CD4-positive, alpha-beta T cell treated with Interleukin-17A for 4 hours (primary cell): ENCODE measurements around the gene TRAF4.
"Not testable (repeated sequence)": the region's sequence is repeated elsewhere in the genome, so short reads cannot be mapped to it uniquely, and the experiment has no call there.

Experiments used
- DNase-seq: peaks from one replicate; pipeline ENCODE4 v3.0.0-alpha.2; 2020; ENCODE audit warnings: mixed read lengths

The TRAF4 gene

GRCh38 chr17:28715217-28715616 is 28.6 kb upstream of the TRAF4 start:
- no peak for DNase-seq

DNA sequence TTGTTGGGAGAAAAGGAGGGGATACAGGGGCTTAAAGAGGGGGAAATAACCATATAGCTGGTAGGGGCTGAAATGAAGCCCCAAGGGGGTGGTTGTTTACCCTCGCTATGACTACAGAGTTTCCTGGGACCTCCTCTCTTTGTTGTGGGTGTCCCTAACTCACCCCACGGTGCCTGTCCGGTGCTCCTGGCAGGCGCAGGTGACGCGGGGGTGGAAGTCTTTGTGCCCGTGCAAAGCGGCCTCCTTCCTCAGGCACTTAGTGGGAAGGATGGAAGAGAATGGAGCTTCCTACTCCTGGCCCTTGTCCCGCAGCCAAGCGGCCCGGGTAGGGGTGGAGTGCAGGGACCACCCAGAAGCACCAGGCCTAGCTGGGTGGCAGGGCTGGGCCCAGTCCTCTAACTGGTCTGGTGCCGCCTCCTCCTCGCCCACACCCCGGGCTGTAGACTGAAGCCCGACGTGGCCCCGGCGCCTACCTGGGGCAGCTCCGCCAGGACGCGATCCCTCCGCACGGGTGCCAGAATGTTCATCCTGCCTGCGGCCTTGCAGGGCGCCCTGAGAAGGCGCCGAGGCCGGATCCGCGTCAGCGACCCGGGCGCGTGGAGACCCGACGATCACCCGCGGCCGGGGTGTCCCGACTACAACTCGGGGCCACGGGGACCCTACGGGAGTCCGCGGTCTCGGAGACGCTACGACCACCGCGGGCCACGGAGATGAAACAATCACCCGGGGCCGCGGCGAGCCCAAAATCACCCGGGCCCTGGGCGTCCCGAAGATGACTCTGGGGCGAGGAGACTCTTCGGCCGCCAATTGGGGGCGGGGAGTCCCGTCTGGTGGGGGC is 26.9 kb upstream of the TRAF4 start:
- no peak for DNase-seq

DNA sequence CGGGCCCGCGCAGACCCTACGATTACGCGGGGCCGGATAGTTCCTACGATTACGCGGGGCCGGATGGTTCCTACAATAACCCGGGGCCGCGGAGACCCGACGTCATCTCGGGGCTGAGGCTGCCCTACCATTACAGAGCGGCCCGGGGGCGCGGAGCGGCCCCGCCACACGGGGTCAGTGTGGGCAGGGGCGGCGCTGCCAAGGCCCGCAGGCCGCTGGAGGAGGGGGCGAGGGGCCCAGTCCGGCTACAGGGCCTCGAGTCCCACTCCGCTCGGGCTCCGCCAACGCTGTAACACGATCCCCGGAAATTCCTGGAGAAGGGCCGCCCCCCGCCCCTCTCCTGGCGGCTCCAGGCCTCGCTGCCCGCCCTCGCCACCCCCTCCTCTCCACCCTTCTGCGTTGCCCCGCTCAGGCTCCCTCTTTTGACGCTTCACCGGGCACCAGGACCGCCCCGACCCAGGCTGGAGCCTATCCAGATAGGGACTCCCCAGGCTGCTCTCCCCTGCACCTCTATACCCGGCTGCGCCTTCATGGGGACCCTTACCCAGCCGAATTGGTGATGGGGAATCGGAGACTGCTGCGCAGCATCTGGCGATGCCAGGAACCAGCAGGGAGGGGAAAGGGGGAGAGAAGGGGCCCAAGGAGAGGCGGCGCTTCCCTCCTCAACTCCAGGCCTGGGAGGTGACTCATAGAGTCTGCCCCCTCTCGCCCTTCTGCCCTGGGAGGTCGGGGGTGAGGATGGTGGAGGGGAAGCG is 26.1 kb upstream of the TRAF4 start, which contains the start of gene RAB34:
Gene RAB34 (minus strand): TSS at position 291 of the 755 bp plus-strand sequence. CDS start 602 bp downstream, outside the sequence.
- DNase-seq = peak; percentile 23

GRCh38 chr17:28718333-28719020 is 25.3 kb upstream of the TRAF4 start:
- no peak for DNase-seq

DNA sequence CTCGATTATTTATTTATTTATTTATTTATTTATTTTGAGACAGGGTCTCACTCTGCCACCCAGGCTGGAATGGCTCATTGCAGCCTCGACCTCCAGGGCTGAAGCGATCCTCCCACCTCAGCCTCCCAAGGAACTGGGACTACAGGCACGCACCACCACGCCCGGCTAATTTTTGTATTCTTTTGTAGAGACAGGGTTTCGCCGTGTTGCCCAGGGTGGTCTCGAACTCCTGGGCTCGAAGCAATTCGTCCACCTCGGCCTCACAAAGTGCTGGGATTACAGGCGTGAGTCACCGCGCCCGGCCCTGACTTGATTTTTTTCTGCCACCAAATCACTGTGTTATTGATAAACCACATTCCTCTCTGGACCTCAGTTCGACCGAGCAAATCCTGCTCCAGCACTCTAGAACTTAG is 24.8 kb upstream of the TRAF4 start:
- no peak for DNase-seq

DNA sequence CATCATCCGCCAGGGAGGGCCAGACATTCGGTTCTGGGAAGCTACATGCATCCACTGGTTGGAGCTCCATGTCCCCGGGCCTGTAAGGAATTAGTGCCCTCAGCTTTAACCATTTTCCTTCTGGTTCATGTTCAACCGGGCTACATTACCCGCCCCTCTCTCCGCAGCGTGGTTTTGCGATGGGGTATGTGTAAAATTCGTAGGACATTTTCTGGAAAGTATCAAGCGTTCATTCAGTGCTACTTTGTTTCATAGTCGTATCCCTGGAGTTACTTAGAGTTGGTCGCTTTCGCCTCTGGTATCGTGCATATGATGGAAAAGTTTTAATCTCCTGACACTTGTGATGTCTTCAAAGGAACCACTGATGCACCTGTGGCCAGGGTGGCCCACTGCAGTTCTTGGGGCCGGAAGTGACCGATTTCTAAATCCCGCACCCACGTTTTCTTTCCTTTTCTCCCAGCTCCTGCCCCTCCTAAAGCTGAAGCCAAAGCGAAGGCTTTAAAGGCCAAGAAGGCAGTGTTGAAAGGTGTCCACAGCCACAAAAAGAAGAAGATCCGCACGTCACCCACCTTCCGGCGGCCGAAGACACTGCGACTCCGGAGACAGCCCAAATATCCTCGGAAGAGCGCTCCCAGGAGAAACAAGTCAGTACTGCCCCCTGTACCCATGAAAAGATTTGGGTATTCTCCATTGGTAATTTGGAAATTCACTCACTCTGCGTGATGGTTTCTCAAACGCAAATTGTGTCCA is 23.4 kb upstream of the TRAF4 start:
- no peak for DNase-seq

DNA sequence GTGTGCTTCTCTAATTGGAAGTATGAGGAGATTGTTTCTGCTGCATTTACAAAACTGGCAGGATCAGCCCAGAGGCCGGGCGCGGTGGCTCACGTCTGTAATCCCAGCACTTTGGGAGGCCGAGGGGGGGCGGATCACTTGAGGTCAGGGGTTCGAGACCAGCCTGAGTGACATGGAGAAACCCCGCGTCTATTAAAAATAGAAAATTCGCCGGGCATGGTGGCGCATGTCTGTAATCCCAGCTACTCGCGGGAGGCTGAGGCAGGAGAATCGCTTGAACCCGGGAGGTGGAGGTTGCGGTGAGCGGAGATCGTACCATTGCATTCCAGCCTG is 22.8 kb upstream of the TRAF4 start:
- DNase-seq = not testable (repeated sequence)

GRCh38 chr17:28722417-28723158 is 21.2 kb upstream of the TRAF4 start:
- no peak for DNase-seq

DNA sequence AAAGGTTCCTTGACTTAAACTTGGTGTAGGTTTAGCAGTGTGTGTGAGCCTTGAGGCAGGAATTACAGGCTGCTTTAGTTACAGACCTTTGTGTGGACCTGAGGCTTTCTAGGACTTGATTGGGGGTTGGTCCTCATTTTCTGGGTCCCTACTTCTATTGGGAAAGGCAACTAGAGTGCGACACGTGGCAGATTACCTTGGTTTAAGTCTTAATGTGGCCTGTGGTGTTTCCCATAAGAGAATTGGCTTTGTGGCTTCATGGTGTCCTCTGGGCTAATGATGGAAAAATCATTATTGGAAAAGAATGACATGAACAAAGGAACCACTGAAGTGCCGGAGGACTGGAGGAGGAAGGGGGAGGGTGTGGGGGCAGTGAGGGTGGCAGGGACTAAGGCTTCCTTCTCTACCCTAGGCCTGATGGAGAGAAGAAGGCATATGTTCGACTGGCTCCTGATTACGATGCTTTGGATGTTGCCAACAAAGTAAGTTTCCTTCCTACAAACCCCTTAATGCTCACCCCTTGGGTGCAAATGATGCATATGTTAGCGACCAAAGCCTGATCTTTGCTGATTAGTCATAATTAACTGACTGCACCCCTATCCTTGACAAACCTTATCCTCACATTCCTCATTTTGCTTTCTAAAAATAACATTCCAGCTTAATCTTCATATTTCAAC is 20.5 kb upstream of the TRAF4 start:
- DNase-seq = no peak

DNA sequence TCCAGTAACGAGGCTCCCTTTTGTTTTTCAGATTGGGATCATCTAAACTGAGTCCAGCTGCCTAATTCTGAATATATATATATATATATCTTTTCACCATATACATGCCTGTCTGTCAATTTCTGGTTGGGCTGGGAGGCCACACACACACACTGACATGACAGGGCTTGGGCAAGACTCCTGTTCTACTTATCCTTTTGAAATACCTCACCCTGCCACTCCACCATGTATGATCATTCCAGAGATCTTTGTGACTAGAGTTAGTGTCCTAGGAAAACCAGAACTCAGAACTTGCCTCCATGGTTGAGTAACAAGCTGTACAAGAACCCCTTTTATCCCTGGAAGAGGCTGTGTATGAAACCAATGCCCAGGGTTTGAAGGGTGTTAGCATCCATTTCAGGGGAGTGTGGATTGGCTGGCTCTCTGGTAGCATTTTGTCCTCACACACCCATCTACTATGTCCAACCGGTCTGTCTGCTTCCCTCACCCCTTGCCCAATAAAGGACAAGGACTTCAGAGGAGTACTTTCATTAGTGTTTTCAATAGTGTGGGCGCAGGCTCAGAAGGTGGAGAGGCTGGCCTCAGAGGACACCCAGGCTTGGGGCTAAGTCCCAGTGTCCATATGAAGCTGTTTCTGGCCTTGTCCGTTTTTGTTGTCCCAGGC is 19.8 kb upstream of the TRAF4 start:
- not testable (repeated sequence) for DNase-seq

DNA sequence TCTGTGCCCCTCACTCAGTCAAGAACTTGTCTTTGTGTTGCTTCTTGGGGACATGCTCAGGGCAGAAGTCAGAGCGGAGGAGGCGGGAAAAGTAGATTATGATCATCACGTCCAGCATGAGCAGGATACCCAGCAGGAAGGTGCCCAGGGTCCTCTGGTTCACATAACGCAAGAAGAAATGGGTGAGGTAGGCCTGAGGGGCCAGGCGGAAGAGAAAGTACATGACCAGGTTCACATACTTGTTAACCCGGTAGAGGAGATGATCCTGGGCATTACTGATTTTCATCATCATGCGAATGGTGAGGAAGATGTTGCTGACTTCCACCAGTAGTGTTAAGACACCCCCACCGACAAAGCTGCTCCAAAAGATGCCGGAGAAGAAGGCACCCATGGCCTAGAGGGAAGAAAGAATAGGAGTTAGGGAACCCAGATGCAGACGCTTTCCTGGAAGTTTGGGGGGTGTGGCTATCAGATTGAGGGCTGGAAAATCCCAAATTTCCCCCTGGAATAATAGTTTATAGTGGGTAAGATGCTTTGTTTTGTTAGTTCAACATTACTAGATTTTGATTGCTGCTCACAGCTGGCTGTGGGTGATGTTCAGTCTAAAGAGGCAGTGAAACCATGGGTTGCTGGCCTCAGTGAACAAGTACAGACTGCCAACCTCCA is 19.2 kb upstream of the TRAF4 start:
- DNase-seq = no peak

GRCh38 chr17:28725166-28725659 is 18.6 kb upstream of the TRAF4 start:
- no peak for DNase-seq

- DNase-seq = no peak
Measured at GRCh38 chr17:28725660-28726225, 18.1 kb upstream of the TRAF4 start.

- peak; percentile 75 for DNase-seq
Measured at GRCh38 chr17:28726226-28726626, 17.6 kb upstream of the TRAF4 start, which contains the start of gene TLCD1. Gene TLCD1, minus strand, starts transcription at chr17:28726233. Its CDS starts 136 bp downstream, at chr17:28726097.

DNA sequence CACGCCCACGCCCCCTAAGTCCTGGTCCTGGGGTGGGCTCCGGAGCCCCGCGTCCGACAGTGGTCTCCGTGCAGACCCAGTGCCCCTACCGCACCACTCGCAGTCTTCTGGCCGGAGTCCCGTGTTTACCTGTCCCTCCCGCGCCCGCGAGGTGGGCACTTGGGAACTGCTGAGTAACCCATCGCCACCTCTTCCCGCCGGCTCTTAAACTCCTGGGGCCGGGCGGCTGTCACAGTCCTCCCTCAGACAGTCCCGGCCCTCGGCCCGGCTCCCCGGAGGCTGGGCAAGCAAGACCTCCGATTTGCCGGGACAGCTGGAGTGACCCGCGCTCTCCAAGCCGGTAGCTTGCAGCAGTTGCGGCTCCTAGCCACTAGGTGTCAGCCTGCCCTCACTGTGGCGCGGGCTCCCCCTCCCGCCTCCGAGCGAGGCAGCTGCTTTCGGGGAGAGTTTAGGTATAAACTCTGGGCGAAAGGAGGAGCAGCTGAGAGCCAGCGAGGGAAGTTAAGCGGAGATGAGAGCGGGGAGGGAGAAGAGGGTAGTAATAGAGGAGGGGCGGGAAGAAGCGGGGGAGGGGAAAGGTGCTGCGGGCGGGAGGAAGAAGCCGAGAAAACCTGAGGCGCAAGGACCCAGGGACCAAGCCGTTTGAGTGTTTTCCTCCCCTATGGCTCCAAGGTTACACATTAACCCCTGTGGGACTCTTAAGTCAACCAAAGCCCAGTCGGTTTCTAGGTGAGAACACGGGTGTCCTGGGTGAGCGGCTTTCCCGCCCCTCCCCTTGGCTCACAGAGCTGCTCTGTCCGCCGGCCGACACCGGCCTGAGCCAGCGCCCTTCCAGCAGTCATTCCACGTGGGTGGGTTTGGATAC is 17.0 kb upstream of the TRAF4 start:
- DNase-seq = peak; percentile 92

GRCh38 chr17:28728364-28729200 is 15.2 kb upstream of the TRAF4 start, which contains the start of gene NEK8:
Gene NEK8, plus strand, starts transcription at chr17:28728788. Its CDS starts 26 bp downstream, at chr17:28728814.
- peak; percentile 98 for DNase-seq

DNA sequence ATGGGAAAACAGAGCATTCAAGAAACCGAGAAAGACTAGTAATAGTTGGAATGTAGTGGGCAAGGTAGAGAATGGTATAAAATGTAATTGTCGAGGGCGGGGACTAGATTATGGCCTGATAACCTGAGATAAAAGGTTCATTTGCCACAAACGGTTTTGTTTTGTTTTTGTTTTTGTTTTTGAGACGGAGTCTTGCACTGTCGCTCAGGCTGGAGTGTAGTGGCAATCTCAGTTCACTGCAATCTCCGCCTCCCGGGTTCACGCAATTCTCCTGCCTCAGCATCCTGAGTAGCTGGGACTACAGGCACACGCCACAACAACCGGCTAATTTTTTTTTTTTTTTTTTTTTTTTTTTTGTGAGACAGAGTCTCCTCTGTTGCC is 13.9 kb upstream of the TRAF4 start:
- no peak for DNase-seq

DNA sequence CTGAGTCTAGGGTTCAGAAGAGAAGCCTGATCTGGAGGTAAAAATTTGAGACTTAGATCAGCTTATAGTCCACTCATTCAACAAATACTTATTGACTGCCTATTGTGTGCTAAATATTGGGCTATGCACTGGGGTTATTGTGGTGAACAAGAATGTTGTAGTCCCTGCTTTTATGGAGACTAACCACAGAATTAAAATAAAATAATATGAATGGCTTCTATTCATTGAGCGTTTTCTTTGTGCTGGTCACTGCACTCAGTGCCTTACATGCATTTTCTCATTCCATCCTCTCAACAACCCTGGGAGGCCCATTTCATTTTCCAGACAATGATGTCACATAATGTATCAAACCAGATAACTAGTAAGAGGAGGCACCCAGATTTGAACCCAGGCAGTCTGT is 10.5 kb upstream of the TRAF4 start:
- DNase-seq = no peak
